22Rv1 (cell line): Measurements from ENCODE around the gene USH2A.

Experiments
- CTCF ChIP-seq: fragments of 450-650 bp; IDR thresholded peaks from 2 replicates; pipeline ENCODE4 v1.5.1; 2017; ENCODE audit warnings: mild to moderate bottlenecking
- ZFX ChIP-seq: fragments of 450-650 bp; IDR thresholded peaks from 2 replicates; pipeline ENCODE4 v1.6.1; 2017; ENCODE audit warnings: antibody characterized with exemption, borderline replicate concordance

GRCh38 chr1:215605011-215605621 is 818.1 kb downstream of the USH2A start:
- TF ChIP-seq CTCF = no peak
- TF ChIP-seq ZFX = no peak
